ENCODE data around the gene ZNF57.

The ZNF57 gene

DNA sequence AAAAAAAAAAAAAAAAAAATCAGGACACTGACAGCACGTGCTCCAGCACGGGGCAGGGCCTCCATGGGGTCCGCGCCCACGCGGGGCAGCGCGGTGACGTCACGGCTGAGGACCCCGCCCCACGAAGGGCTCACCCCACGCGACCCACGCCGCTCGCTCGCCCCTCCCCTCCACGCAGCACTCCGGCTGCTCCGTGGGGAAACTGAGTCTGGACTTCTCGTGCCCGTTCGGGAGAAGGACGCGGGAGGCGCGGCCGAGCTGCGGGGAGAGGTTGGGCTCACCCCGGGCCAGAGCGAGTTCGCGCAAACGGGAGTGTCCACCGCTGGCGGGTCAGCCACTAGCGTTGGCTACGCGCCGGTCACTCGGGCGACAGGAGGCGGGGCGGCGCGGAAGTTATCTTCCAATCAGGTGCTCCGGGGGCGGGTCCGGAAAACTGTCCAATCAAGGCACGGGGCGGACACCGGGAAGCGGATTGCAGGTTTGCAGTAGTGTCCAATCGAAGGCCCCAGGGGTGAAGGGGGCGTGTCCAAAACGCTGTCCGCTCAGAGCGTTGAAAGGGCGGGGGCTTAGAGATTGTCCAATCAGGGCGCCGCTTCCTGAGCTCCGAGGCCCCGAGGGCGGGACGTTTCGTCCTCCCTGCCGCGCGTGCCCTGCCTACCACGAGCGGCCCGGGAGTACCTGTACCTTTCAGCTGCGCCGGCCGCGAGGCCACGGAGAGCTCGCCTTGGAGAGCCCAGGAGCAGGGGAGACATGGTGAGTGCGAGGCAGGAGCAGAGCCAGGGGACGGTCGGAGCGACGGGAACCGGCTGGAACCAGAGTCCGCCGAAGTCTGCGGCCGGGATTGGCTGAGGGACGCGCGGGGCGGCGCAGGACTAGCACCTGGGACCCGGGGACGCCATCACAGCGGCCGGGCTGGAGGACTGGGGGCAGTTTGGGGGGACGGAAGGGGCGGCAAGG is at the start of gene ZNF57:
ZNF57 (plus strand) TSS at position 633 of the 957 bp plus-strand sequence; CDS start at position 751, 118 bp downstream.
- peak; percentile 99 to 100 for DNase-seq (ENCODE audit: low read depth in 2 of 2)
- H3K4me3 ChIP-seq (replicated peaks in 1 of 2; ENCODE audit: low read depth in 2 of 2, low read length in 2 of 2) = peak within 1 kb of the TSS; percentile 88 to 96
- TF ChIP-seq, protein P1, sequence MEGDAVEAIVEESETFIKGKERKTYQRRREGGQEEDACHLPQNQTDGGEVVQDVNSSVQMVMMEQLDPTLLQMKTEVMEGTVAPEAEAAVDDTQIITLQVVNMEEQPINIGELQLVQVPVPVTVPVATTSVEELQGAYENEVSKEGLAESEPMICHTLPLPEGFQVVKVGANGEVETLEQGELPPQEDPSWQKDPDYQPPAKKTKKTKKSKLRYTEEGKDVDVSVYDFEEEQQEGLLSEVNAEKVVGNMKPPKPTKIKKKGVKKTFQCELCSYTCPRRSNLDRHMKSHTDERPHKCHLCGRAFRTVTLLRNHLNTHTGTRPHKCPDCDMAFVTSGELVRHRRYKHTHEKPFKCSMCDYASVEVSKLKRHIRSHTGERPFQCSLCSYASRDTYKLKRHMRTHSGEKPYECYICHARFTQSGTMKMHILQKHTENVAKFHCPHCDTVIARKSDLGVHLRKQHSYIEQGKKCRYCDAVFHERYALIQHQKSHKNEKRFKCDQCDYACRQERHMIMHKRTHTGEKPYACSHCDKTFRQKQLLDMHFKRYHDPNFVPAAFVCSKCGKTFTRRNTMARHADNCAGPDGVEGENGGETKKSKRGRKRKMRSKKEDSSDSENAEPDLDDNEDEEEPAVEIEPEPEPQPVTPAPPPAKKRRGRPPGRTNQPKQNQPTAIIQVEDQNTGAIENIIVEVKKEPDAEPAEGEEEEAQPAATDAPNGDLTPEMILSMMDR (IDR thresholded peaks at IDR 0.05; ENCODE audit: low read depth, low read length) = no peak

DNA sequence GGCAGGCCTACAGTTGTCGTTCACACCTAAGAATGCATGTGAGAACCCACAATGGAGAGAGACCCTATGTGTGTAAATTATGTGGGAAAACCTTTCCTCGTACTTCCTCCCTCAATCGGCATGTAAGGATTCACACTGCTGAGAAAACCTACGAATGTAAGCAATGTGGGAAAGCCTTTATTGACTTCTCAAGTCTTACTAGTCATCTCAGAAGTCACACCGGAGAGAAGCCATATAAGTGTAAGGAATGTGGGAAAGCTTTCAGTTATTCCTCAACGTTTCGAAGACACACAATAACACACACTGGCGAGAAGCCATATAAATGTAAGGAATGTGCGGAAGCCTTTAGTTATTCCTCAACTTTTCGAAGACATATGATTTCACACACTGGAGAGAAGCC is 48.1 kb upstream of the ZNF57 start:
- TF ChIP-seq, protein P1 (IDR thresholded peaks at IDR 0.05; ENCODE audit: low read depth, low read length) = no peak
- no peak for DNase-seq (ENCODE audit: low read depth in 2 of 2)
- no peak overlapping the region for H3K4me3 ChIP-seq (replicated peaks in 1 of 2; ENCODE audit: low read depth in 2 of 2, low read length in 2 of 2)

DNA sequence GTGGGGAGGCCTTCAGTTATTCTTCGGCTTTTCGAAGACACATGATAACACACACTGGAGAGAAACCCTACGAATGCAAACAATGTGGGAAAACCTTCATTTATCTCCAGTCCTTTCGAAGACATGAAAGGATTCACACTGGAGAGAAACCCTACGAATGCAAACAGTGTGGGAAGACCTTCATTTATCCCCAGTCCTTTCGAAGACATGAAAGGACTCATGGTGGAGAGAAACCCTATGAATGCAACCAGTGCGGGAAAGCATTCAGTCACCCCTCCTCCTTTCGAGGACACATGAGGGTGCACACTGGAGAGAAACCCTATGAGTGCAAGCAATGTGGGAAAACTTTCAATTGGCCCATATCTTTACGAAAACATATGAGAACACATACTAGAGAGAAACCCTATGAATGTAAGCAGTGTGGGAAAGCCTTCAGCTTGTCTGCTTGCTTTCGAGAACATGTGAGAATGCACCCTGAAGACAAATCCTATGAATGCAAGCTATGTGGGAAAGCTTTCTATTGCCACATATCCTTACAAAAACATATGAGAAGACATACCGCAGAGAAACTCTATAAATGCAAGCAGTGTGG is 47.6 kb upstream of the ZNF57 start:
- no peak for DNase-seq (ENCODE audit: low read depth in 2 of 2)
- H3K4me3 ChIP-seq (replicated peaks in 1 of 2; ENCODE audit: low read depth in 2 of 2, low read length in 2 of 2) = no peak overlapping the region
- TF ChIP-seq, protein P1 (IDR thresholded peaks at IDR 0.05; ENCODE audit: low read depth, low read length) = no peak

DNA sequence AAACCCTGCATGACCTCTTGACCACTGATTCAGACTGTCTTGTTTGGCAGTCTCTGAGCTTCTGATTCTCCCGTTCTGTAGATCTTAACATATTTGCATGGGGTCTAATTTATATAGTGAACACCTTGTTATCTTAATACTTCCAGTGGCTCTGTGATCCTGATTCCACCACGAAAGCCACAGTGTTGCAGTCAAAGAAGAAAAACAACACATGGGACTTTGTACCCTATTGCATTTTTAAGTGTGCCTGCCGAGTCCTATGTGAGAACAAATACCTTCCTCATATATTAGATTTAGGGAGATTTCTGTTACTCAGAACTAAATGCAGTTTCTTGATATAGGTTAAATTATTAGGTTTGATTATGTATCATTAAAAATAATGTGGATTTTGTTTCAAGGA is 45.9 kb upstream of the ZNF57 start:
- H3K4me3 ChIP-seq (replicated peaks in 1 of 2; ENCODE audit: low read depth in 2 of 2, low read length in 2 of 2) = no peak overlapping the region
- no peak for DNase-seq (ENCODE audit: low read depth in 2 of 2)

DNA sequence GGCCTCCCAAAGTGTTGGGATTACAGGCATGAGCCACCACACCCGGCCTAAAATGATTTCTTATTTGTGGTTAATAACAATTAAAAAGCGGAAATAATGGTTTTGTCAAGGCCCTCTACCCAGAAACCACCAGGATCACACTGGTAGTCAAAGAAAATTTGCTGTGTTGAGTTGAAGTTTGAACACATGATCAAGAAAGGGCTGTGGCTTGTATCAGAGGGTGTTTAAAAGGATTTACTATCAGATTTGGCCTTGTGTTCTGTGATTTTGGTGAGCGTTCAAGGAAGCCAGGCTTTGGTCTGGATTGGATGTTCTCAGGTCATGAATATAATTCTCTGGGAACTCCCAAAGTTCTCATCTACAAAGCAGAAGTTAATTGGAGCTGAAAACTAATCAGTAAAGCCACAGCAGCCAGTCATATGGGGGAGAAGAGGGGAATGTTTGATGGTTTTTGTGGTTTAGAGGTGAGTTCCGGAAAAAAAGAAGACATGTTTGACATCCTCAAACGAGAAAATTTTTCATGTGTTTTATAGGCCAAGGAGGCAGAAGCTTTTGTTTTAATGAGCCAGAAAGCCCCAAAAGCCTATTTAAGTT is 44.2 kb upstream of the ZNF57 start:
- DNase-seq (ENCODE audit: low read depth in 2 of 2) = no peak
- TF ChIP-seq, protein P1 (IDR thresholded peaks at IDR 0.05; ENCODE audit: low read depth, low read length) = no peak
- no peak overlapping the region for H3K4me3 ChIP-seq (replicated peaks in 1 of 2; ENCODE audit: low read depth in 2 of 2, low read length in 2 of 2)

More for the DNA sequence above, 45.9 kb upstream of the ZNF57 start:
- TF ChIP-seq, protein P1 (IDR thresholded peaks at IDR 0.05; ENCODE audit: low read depth, low read length) = no peak

DNA sequence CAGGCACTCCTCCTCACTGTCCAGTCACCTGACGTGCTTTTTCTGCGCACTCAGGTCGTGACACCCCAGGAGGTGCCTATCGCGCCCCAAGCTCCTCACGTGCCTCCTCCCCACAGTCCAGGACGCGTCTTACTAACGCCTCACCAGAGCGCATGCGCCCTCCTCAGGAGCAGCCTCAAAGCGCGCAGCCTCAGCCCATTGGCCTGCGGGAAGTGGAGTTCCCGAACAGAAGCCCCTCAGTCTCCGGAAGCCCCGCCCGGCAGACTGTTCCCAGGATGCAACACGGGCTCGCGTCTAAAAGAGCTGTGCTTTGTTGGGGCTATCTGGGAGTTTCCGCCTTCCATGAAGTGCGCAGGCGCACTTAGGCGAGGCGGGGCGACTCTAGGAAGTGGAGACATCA is 41.9 kb upstream of the ZNF57 start:
- H3K4me3 ChIP-seq (replicated peaks in 1 of 2; ENCODE audit: low read depth in 2 of 2, low read length in 2 of 2) = no peak overlapping the region
- TF ChIP-seq, protein P1 (IDR thresholded peaks at IDR 0.05; ENCODE audit: low read depth, low read length) = no peak
- no peak for DNase-seq (ENCODE audit: low read depth in 2 of 2)
